Parathyroid adenoma (tissue), 2 donors: Measurements from ENCODE around the gene ETHE1.

Source experiments
- H2AFZ ChIP-seq: fragments of 300-600 bp; sonication (generic); one replicate; pipeline ENCODE4 v1.7.0; 2017; ENCODE audit warnings: antibody characterized with exemption, mild to moderate bottlenecking
- H3K27ac ChIP-seq: fragments of 300-600 bp; sonication (generic); one replicate; pipeline ENCODE4 v1.7.0; 2017
- H3K27me3 ChIP-seq: fragments of 300-600 bp; sonication (generic); one replicate; pipeline ENCODE4 v1.7.0; 2017; ENCODE audit warnings: low read length; ENCODE audit not compliant: control insufficient read depth, insufficient read depth
- H3K36me3 ChIP-seq: fragments of 300-600 bp; sonication (generic); one replicate; pipeline ENCODE4 v1.7.0; 2017; ENCODE audit warnings: low read length; ENCODE audit not compliant: control insufficient read depth, insufficient read depth
- H3K4me1 ChIP-seq: fragments of 300-600 bp; sonication (generic); one replicate; pipeline ENCODE4 v1.7.0; 2017; ENCODE audit warnings: control low read depth
- H3K4me2 ChIP-seq: fragments of 300-600 bp; sonication (generic); one replicate; pipeline ENCODE4 v1.7.0; 2017; ENCODE audit warnings: low read length
- H3K4me3 ChIP-seq: fragments of 300-600 bp; sonication (generic); one replicate; pipeline ENCODE4 v1.7.0; 2017; ENCODE audit warnings: low read depth, low read length
- H3K79me2 ChIP-seq: fragments of 300-600 bp; sonication (generic); one replicate; pipeline ENCODE4 v1.7.0; 2017; ENCODE audit warnings: control low read depth
- H3K9ac ChIP-seq: fragments of 300-600 bp; sonication (generic); one replicate; pipeline ENCODE4 v1.7.0; 2017; ENCODE audit warnings: mild to moderate bottlenecking
- H3K9me3 ChIP-seq: fragments of 300-600 bp; sonication (generic); one replicate; pipeline ENCODE4 v1.7.0; 2017; ENCODE audit warnings: low read length; ENCODE audit not compliant: control insufficient read depth
- CTCF ChIP-seq: fragments of 300-600 bp; sonication (generic); IDR thresholded peaks from one replicate; pipeline ENCODE4 v1.7.0; 2017; ENCODE audit warnings: antibody characterized with exemption, mild to moderate bottlenecking
- donor health status: primary hyperparathyroidism.

Gene ETHE1

GRCh38 chr19:43483281-43483680, 43.7 kb downstream of the ETHE1 start:
- H3K27ac ChIP-seq, result no peak overlapping the region
- TF ChIP-seq CTCF, result no peak
- H3K9ac ChIP-seq, result no peak overlapping the region
- H3K4me3 ChIP-seq, result no peak overlapping the region
- no peaks in the 10 kb centered on the region for H3K4me1 ChIP-seq
- H3K27me3 ChIP-seq, result no peaks in the 10 kb centered on the region
- no peaks in the 10 kb centered on the region for H3K36me3 ChIP-seq
- no peaks in the 10 kb centered on the region for H3K9me3 ChIP-seq
- H3K79me2 ChIP-seq, result no peaks in the 10 kb centered on the region
- H3K4me2 ChIP-seq, result no peak overlapping the region
- no peak overlapping the region for H2AFZ ChIP-seq

GRCh38 chr19:43482193-43482592, 44.8 kb downstream of the ETHE1 start:
- no peaks in the 10 kb centered on the region for H3K36me3 ChIP-seq
- H3K9me3 ChIP-seq, result no peaks in the 10 kb centered on the region
- TF ChIP-seq CTCF, result no peak
- no peak overlapping the region for H3K4me2 ChIP-seq
- H3K9ac ChIP-seq, result no peak overlapping the region
- H3K79me2 ChIP-seq, result no peaks in the 10 kb centered on the region
- no peak overlapping the region for H2AFZ ChIP-seq
- no peak overlapping the region for H3K4me3 ChIP-seq
- H3K27me3 ChIP-seq, result no peaks in the 10 kb centered on the region
- H3K27ac ChIP-seq, result no peak overlapping the region
- no peaks in the 10 kb centered on the region for H3K4me1 ChIP-seq

GRCh38 chr19:43481701-43482100, 45.3 kb downstream of the ETHE1 start:
- Histone ChIP-seq H3K4me2 (no peak overlapping the region), H2AFZ (no peak overlapping the region), H3K27ac (no peak overlapping the region), H3K9me3 (no peaks in the 10 kb centered on the region), H3K9ac (no peak overlapping the region), H3K36me3 (no peaks in the 10 kb centered on the region), H3K4me1 (no peaks in the 10 kb centered on the region), H3K4me3 (no peak overlapping the region), H3K79me2 (no peaks in the 10 kb centered on the region), H3K27me3 (no peaks in the 10 kb centered on the region)
- no peak for TF ChIP-seq CTCF

- Histone ChIP-seq H3K4me3 (no peak overlapping the region), H3K27me3 (no peaks in the 10 kb centered on the region), H3K36me3 (no peaks in the 10 kb centered on the region), H3K4me2 (no peak overlapping the region), H3K9ac (no peak overlapping the region), H3K9me3 (no peaks in the 10 kb centered on the region), H2AFZ (no peak overlapping the region), H3K79me2 (no peaks in the 10 kb centered on the region), H3K27ac (no peak overlapping the region), H3K4me1 (no peaks in the 10 kb centered on the region)
- TF ChIP-seq CTCF, result no peak
These were observed 46.4 kb downstream of the ETHE1 start for GRCh38 chr19:43480574-43480973.

- H3K9me3 ChIP-seq, result no peaks in the 10 kb centered on the region
- H2AFZ ChIP-seq, result no peak overlapping the region
- no peaks in the 10 kb centered on the region for H3K79me2 ChIP-seq
- H3K4me2 ChIP-seq, result no peak overlapping the region
- no peaks in the 10 kb centered on the region for H3K4me1 ChIP-seq
- no peaks in the 10 kb centered on the region for H3K27me3 ChIP-seq
- no peak for TF ChIP-seq CTCF
- no peak overlapping the region for H3K9ac ChIP-seq
- no peak overlapping the region for H3K27ac ChIP-seq
- H3K4me3 ChIP-seq, result no peak overlapping the region
- no peaks in the 10 kb centered on the region for H3K36me3 ChIP-seq
These were observed 46.9 kb downstream of the ETHE1 start for GRCh38 chr19:43479961-43480561.
